Colonic mucosa (tissue), 4 donors: Measurements from ENCODE around the gene RNF213. TPM values are rescaled to one million over a fixed set of nuclear protein-coding genes. Genes with fewer than 3 reads are reported as not detected.
A peak's percentile ranks its signal among the peaks of the same experiment; 100 is the strongest.

ENCODE experiments used
- DNase-seq: peaks from one replicate; pipeline ENCODE4 v3.0.0-alpha.2; 2020
- H3K27ac ChIP-seq: fragments of 200-600 bp; one replicate; pipeline ENCODE4 v1.8.0; 2021
- H3K27me3 ChIP-seq: fragments of 200-600 bp; one replicate; pipeline ENCODE4 v1.8.0; 2021
- H3K36me3 ChIP-seq: fragments of 200-600 bp; one replicate; pipeline ENCODE4 v1.8.0; 2021
- H3K4me1 ChIP-seq: fragments of 200-600 bp; one replicate; pipeline ENCODE4 v1.8.0; 2021; ENCODE audit warnings: mild to moderate bottlenecking
- H3K4me3 ChIP-seq: fragments of 200-600 bp; one replicate; pipeline ENCODE4 v1.8.0; 2021
- H3K9ac ChIP-seq, 2 donors: one replicate each; pipeline ENCODE4 v1.7.0; 2013; ENCODE audit warnings: control low read depth in 2 of 2, low read depth in 2 of 2, low read length in 2 of 2
- H3K9me3 ChIP-seq: fragments of 200-600 bp; one replicate; pipeline ENCODE4 v1.8.0; 2021
- intact Hi-C: fragments of 100-400 bp; cut with DNase I; formaldehyde crosslinking; loops from one replicate; pipeline ENCODE4 v1.14.1; 2022
- total RNA-seq, 2 donors: library from RNA; stranded (reverse); fragmentation: NEBNext Ultra II Directional in 1 of 2; extraction: Animal tissue kit (Norgen Biotek cat#: 25700) in 1 of 2; gene quantifications; one replicate each; pipeline ENCODE4 v1.2.1, GENCODE V29; 2021
- TF ChIP-seq, protein P1 (sequence below): fragments of 200-600 bp; IDR thresholded peaks from one replicate; pipeline ENCODE4 v1.8.0; 2022; ENCODE audit warnings: antibody characterized with exemption, mild to moderate bottlenecking
- donor health status: healthy.
- donor health status: DM: no; HTN: no; CAD: no.
- donor health status: DM: no; HTN: no; CAD: no.

Gene RNF213
- total RNA-seq, 2 donors from 2014 or later: 80.8 to 101 TPM

DNA sequence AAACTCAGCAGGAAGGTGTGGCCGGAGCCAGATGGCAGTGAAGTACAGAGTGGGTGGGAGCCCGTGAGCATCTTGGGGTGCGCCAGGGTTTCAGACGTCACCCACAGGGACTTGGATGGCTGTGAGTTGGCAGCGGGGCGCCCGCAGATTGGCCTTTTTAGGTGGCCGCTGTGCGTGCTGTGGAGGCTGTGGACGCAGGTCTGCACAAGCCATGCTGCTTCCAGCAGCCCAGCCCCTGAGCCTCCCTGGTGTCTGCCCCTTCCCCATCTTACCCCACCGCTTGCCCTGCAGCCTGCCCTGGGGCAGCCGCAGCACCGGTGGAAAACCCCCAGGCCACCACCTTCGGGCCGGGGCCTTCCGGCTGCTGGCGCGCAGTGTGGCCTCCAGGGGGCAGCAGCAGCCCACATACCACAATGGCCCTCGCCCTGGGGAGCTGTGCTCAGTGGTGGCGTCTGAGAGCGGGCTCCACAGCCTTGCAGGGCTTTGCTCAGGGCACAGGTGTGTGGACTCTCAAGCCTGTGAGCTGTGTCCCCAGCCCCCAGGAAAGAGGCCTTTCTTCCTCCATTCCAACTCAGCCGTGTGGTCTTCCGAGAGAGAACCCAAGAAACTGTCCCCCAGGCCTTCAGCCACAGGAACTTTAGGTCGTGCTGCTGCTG, 166.1 kb downstream of the RNF213 start:
- H3K27ac ChIP-seq: no peak overlapping the region
- intact Hi-C loops: loop anchor here (5.0 to 10.0 kb wide), 2 partner anchors 151 to 678 kb away; no protein-coding TSS in a partner anchor
- H3K9ac ChIP-seq: no peak overlapping the region
- TF ChIP-seq, protein P1, sequence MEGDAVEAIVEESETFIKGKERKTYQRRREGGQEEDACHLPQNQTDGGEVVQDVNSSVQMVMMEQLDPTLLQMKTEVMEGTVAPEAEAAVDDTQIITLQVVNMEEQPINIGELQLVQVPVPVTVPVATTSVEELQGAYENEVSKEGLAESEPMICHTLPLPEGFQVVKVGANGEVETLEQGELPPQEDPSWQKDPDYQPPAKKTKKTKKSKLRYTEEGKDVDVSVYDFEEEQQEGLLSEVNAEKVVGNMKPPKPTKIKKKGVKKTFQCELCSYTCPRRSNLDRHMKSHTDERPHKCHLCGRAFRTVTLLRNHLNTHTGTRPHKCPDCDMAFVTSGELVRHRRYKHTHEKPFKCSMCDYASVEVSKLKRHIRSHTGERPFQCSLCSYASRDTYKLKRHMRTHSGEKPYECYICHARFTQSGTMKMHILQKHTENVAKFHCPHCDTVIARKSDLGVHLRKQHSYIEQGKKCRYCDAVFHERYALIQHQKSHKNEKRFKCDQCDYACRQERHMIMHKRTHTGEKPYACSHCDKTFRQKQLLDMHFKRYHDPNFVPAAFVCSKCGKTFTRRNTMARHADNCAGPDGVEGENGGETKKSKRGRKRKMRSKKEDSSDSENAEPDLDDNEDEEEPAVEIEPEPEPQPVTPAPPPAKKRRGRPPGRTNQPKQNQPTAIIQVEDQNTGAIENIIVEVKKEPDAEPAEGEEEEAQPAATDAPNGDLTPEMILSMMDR: peak; percentile 98
- H3K4me3 ChIP-seq: no peak overlapping the region
- H3K9me3 ChIP-seq: no peaks in the 10 kb centered on the region
- H3K27me3 ChIP-seq: no peaks in the 10 kb centered on the region
- no peaks in the 10 kb centered on the region for H3K4me1 ChIP-seq
- DNase-seq: peak; percentile 66
- H3K36me3 ChIP-seq: no peaks in the 10 kb centered on the region

DNA sequence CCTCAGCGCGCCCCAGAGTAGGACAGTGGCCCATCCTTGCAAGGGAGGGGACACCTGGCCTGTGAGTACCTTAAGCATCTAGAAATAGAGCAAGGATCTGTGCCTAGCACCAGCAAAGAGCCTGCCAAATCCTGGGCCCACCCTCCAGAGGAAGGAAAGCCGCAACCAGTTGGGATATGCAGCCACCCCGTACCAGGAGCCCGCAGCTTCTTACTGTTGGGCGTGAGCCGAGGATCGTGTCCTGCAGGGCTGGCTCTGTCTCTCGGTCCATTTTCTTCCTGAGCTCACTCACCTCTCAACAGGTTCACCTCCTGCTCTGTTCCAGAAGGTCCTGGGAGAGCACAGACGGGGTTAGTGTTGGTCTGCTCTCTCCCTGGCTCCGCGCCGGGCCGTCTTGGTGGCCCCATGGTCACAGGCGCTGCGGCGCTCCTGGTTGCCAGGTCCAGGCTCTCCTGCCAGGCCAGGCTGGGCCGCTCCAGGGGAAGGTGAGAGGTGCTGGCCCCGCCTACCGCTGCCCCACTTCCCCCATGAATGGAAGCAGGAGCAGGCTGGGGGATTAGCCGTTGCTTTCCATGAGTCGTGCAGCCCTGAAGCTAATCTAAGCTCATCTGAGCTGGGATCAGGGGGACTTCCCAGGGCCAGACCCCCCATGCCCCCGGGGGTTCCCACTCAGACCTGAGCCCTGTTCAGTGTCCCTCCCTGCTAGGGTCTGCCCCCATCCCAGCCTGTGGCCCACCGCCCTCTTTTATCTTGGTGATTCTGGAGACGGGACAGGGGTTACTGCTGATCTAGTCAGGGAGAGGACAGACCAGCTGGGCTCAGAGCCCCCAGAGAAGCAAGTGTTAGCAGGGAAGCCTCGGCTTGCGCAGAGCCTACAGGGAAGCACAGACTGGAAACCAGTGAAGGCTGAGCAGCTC, 167.0 kb downstream of the RNF213 start:
- Histone ChIP-seq H3K9me3 (no peaks in the 10 kb centered on the region), H3K4me3 (no peak overlapping the region), H3K27me3 (no peaks in the 10 kb centered on the region), H3K9ac (no peak overlapping the region), H3K27ac (no peak overlapping the region), H3K36me3 (no peaks in the 10 kb centered on the region), H3K4me1 (no peaks in the 10 kb centered on the region)
- TF ChIP-seq, protein P1: no peak
- DNase-seq: no peak
- intact Hi-C loops: loop anchor here (2.0 to 10.0 kb wide), 3 partner anchors 150 to 677 kb away; no protein-coding TSS in a partner anchor

DNA sequence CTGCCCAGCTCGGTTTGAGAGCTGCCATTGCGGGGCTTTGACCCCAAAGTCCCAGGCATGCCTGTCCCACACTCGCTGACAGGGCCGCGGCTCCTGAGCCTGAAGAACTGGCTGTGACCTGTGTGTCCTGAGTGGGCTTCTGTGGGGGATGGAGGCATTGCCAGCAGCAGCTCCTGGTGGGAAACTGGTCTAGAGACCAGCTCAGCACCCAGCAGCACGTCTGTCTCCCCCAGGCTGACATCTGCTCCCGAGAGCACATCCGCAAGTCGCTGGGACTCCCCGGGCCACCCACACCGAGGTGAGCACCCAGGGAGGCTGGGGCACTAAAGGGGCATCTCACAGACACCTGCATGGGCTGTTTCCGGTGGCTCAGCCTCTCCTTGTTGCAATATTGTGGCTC, 167.7 kb downstream of the RNF213 start:
- no peaks in the 10 kb centered on the region for H3K9me3 ChIP-seq
- no peak for DNase-seq
- no peaks in the 10 kb centered on the region for H3K4me1 ChIP-seq
- no peak overlapping the region for H3K4me3 ChIP-seq
- no peaks in the 10 kb centered on the region for H3K27me3 ChIP-seq
- no peak overlapping the region for H3K27ac ChIP-seq
- TF ChIP-seq, protein P1: no peak
- no peak overlapping the region for H3K9ac ChIP-seq
- H3K36me3 ChIP-seq: no peaks in the 10 kb centered on the region
- intact Hi-C loops: loop anchor here (2.0 to 10.0 kb wide), 3 partner anchors 149 to 676 kb away; no protein-coding TSS in a partner anchor

DNA sequence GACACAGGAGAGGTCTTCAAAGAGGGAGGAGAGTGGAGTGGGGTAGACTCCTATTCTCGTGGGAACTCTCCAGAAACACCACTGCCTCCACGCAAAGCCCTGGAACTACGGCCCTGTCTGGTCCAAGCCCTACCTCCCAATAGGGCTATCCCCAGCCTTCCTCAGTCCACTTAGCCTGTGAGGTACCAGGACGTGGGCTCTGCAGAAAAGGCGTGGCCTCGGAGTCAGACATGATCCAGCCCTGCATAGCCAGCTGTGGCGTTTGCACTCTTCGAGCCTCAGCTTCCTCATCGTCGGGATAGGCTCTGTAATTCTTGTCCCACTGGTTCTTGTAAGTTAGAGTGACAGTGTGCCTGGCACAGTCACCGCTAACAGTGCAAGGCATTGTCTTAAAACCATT, 168.1 kb downstream of the RNF213 start:
- intact Hi-C loops: loop anchor here (2.0 to 10.0 kb wide), 3 partner anchors 149 to 676 kb away; no protein-coding TSS in a partner anchor
- no peaks in the 10 kb centered on the region for H3K36me3 ChIP-seq
- no peaks in the 10 kb centered on the region for H3K4me1 ChIP-seq
- no peak overlapping the region for H3K9ac ChIP-seq
- H3K27me3 ChIP-seq: no peaks in the 10 kb centered on the region
- TF ChIP-seq, protein P1: no peak
- no peaks in the 10 kb centered on the region for H3K9me3 ChIP-seq
- no peak for DNase-seq
- H3K4me3 ChIP-seq: no peak overlapping the region
- H3K27ac ChIP-seq: no peak overlapping the region
